A673 (cell line): Measurements from ENCODE around the gene CYP2W1.

ENCODE experiments used
- CTCF ChIP-seq: fragments of 300-800, 200-600 bp; sonication (generic); conservative IDR thresholded peaks from 2 replicates; pipeline ENCODE4 v1.5.1; 2017; ENCODE audit warnings: low read depth, mild to moderate bottlenecking, antibody characterized with exemption, low read length, moderate library complexity, mixed read lengths
- EZH2 ChIP-seq: fragments of 200-600 bp; sonication (generic); IDR thresholded peaks from 2 replicates; pipeline ENCODE4 v1.6.1; 2017; ENCODE audit warnings: borderline replicate concordance, low read depth, mild to moderate bottlenecking, mixed read lengths, antibody characterized with exemption, low read length; ENCODE audit not compliant: poor library complexity, severe bottlenecking

- TF ChIP-seq CTCF: no peak
- no peak for TF ChIP-seq EZH2
These were observed 42.2 kb upstream of the CYP2W1 start for GRCh38 chr7:940599-941408.
